ENCODE data around the gene SMO.
A peak's percentile ranks its signal among the peaks of the same experiment; 100 is the strongest.

GRCh38 chr7:129213828-129214227 lies 25.4 kb downstream of the SMO start:
- peak; percentile 61 to 85 for TF ChIP-seq CTCF (conservative IDR thresholded peaks at IDR 0.05; ENCODE audit: low read depth in 2 of 2)
- peak; percentile 35; the same call in 1 of the 2 replicates for TF ChIP-seq POLR2AphosphoS5 (IDR thresholded peaks at IDR 0.05; ENCODE audit: low read depth)
- TF ChIP-seq NANOG (IDR thresholded peaks at IDR 0.05; ENCODE audit: borderline replicate concordance), result no peak

Data from GM23338 (cell line).